ENCODE data around the gene SLC6A18. TPM values are rescaled to one million over a fixed set of nuclear protein-coding genes. Genes with fewer than 3 reads are reported as not detected.

The SLC6A18 gene
- total RNA-seq, 1 donor from 2014 or later: not detected

GRCh38 chr5:1268666-1269065 is 43.5 kb downstream of the SLC6A18 start:
- Histone ChIP-seq H3K36me3 (no peaks in the 10 kb centered on the region), H3K27me3 (no peaks in the 10 kb centered on the region), H3K9me3 (no peaks in the 10 kb centered on the region), H3K27ac (no peak overlapping the region), H3K4me3 (no peak overlapping the region), H3K4me1 (no peaks in the 10 kb centered on the region)
- intact Hi-C loops (cut with DNase I): no loop called here
- TF ChIP-seq POLR2AphosphoS5 (IDR thresholded peaks at IDR 0.05; ENCODE audit: insufficient read depth in 1 of 2, low read depth in 1 of 2) (no peak), CTCF (IDR thresholded peaks at IDR 0.05) (no peak), POLR2A (IDR thresholded peaks at IDR 0.05) (no peak)
- DNase-seq (ENCODE audit: extremely low spot score in 2 of 2): no peak

GRCh38 chr5:1270426-1270825 is 45.2 kb downstream of the SLC6A18 start:
- no peaks in the 10 kb centered on the region for H3K36me3 ChIP-seq
- H3K27me3 ChIP-seq: no peaks in the 10 kb centered on the region
- H3K27ac ChIP-seq: no peak overlapping the region
- DNase-seq (ENCODE audit: extremely low spot score in 2 of 2): no peak
- TF ChIP-seq POLR2A (IDR thresholded peaks at IDR 0.05) (no peak), POLR2AphosphoS5 (IDR thresholded peaks at IDR 0.05; ENCODE audit: insufficient read depth in 1 of 2, low read depth in 1 of 2) (no peak), CTCF (IDR thresholded peaks at IDR 0.05) (no peak)
- intact Hi-C loops (cut with DNase I): no loop called here
- no peaks in the 10 kb centered on the region for H3K4me1 ChIP-seq
- H3K9me3 ChIP-seq: no peaks in the 10 kb centered on the region
- no peak overlapping the region for H3K4me3 ChIP-seq

- no peaks in the 10 kb centered on the region for H3K9me3 ChIP-seq
- no peaks in the 10 kb centered on the region for H3K4me1 ChIP-seq
- H3K4me3 ChIP-seq: no peak overlapping the region
- TF ChIP-seq CTCF (IDR thresholded peaks at IDR 0.05): no peak
- TF ChIP-seq POLR2A (IDR thresholded peaks at IDR 0.05): no peak
- no peak for TF ChIP-seq POLR2AphosphoS5 (IDR thresholded peaks at IDR 0.05; ENCODE audit: insufficient read depth in 1 of 2, low read depth in 1 of 2)
- H3K36me3 ChIP-seq: no peaks in the 10 kb centered on the region
- H3K27ac ChIP-seq: no peak overlapping the region
- no peaks in the 10 kb centered on the region for H3K27me3 ChIP-seq
- intact Hi-C loops (cut with DNase I): no loop called here
- DNase-seq (ENCODE audit: extremely low spot score in 2 of 2): no peak
Observed at GRCh38 chr5:1270933-1271914, 46.0 kb downstream of the SLC6A18 start.

GRCh38 chr5:1272201-1272600 is 47.0 kb downstream of the SLC6A18 start:
- H3K36me3 ChIP-seq: no peaks in the 10 kb centered on the region
- intact Hi-C loops (cut with DNase I): no loop called here

More at GRCh38 chr5:1272201-1272600, 47.0 kb downstream of the SLC6A18 start:
- Histone ChIP-seq H3K9me3 (no peaks in the 10 kb centered on the region), H3K27me3 (no peaks in the 10 kb centered on the region), H3K4me1 (no peaks in the 10 kb centered on the region), H3K27ac (no peak overlapping the region), H3K4me3 (no peak overlapping the region)
- TF ChIP-seq POLR2A (IDR thresholded peaks at IDR 0.05) (no peak), POLR2AphosphoS5 (IDR thresholded peaks at IDR 0.05; ENCODE audit: insufficient read depth in 1 of 2, low read depth in 1 of 2) (no peak), CTCF (IDR thresholded peaks at IDR 0.05) (no peak)
- no peak for DNase-seq (ENCODE audit: extremely low spot score in 2 of 2)

All from vagina (tissue), 2 donors.